ENCODE data around the gene IER5L.

Gene IER5L

GRCh38 chr9:129143031-129143927 lies 34.8 kb downstream of the IER5L start:
- H3K4me3 ChIP-seq (ENCODE audit: low read length): peak overlapping the region; percentile 8
- DNase-seq (ENCODE audit: low read depth): peak; percentile 66
- TF ChIP-seq CTCF (conservative IDR thresholded peaks at IDR 0.05; ENCODE audit: low read depth, low read length): peak; percentile 99

- H3K4me3 ChIP-seq (ENCODE audit: low read length): peak overlapping the region; percentile 14
- DNase-seq (ENCODE audit: low read depth): no peak
- TF ChIP-seq CTCF (conservative IDR thresholded peaks at IDR 0.05; ENCODE audit: low read depth, low read length): no peak
These were observed 35.7 kb downstream of the IER5L start for GRCh38 chr9:129142138-129142935.

GRCh38 chr9:129141066-129142041 lies 36.7 kb downstream of the IER5L start:
- DNase-seq (ENCODE audit: low read depth): peak; percentile 75
- no peak for TF ChIP-seq CTCF (conservative IDR thresholded peaks at IDR 0.05; ENCODE audit: low read depth, low read length)
- H3K4me3 ChIP-seq (ENCODE audit: low read length): peak overlapping the region; percentile 20

GRCh38 chr9:129140397-129141065 lies 37.5 kb downstream of the IER5L start:
- DNase-seq (ENCODE audit: low read depth): no peak
- TF ChIP-seq CTCF (conservative IDR thresholded peaks at IDR 0.05; ENCODE audit: low read depth, low read length): no peak
- peak overlapping the region; percentile 39 for H3K4me3 ChIP-seq (ENCODE audit: low read length)

GRCh38 chr9:129139993-129140396 lies 38.1 kb downstream of the IER5L start:
- peak overlapping the region; percentile 39 for H3K4me3 ChIP-seq (ENCODE audit: low read length)
- no peak for TF ChIP-seq CTCF (conservative IDR thresholded peaks at IDR 0.05; ENCODE audit: low read depth, low read length)
- peak; percentile 95 for DNase-seq (ENCODE audit: low read depth)

Data from retinal pigment epithelial cell (primary cell).